ENCODE measurements around the gene SUPT4H1.

The SUPT4H1 gene

DNA sequence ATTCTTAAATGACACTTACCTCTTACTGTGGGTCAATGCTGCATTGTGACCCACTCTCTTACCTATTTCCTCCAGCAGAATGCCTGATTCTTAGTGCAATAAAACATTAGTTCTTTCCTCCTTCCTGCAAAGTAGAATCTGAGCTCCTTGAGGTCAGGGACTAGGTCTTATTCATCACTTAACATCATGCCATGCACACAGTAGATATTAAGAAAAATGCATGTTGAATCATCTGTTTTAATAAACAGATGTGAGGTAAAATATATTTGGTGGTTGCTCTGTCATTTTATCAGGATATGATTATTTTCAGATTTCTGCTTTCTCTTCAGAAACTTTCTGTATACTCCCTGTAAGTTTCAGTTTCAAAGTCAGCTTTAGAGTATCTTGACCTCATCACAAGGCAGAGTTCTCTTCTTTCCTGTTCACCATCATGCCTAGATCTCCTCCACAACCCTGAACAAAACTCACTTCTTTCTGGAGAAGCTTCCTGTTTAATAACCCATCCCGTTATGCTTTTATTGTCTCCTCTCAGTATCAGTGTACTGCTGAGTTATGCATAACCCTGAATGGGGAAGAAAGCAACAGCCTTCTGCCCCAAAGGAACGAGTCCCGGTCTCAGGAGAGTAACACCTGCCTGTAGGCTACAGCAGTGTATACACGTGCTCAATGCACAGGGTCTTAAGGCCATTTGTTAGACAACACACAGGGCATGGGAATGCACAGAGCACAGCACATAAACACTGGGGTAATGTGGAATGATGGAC, 30.3 kb upstream of the SUPT4H1 start:
- Histone ChIP-seq H3K9me3 (ENCODE audit: severe bottlenecking) (no peaks in the 10 kb centered on the region), H3K27me3 (ENCODE audit: insufficient read depth, poor library complexity, severe bottlenecking) (no peaks in the 10 kb centered on the region), H3K4me1 (ENCODE audit: insufficient read depth, poor library complexity, severe bottlenecking) (peaks cover 7% of the 10 kb centered on the region), H3K27ac (ENCODE audit: poor library complexity, severe bottlenecking) (no peak overlapping the region), H3K36me3 (ENCODE audit: low read depth) (no peaks in the 10 kb centered on the region), H3K4me3 (ENCODE audit: severe bottlenecking) (no peak overlapping the region)
- ATAC-seq (ENCODE audit: low read depth), result no peak
- TF ChIP-seq, protein P1, sequence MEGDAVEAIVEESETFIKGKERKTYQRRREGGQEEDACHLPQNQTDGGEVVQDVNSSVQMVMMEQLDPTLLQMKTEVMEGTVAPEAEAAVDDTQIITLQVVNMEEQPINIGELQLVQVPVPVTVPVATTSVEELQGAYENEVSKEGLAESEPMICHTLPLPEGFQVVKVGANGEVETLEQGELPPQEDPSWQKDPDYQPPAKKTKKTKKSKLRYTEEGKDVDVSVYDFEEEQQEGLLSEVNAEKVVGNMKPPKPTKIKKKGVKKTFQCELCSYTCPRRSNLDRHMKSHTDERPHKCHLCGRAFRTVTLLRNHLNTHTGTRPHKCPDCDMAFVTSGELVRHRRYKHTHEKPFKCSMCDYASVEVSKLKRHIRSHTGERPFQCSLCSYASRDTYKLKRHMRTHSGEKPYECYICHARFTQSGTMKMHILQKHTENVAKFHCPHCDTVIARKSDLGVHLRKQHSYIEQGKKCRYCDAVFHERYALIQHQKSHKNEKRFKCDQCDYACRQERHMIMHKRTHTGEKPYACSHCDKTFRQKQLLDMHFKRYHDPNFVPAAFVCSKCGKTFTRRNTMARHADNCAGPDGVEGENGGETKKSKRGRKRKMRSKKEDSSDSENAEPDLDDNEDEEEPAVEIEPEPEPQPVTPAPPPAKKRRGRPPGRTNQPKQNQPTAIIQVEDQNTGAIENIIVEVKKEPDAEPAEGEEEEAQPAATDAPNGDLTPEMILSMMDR (IDR thresholded peaks at IDR 0.05; ENCODE audit: poor library complexity, severe bottlenecking), result no peak
- no peak for DNase-seq (ENCODE audit: low spot score)

DNA sequence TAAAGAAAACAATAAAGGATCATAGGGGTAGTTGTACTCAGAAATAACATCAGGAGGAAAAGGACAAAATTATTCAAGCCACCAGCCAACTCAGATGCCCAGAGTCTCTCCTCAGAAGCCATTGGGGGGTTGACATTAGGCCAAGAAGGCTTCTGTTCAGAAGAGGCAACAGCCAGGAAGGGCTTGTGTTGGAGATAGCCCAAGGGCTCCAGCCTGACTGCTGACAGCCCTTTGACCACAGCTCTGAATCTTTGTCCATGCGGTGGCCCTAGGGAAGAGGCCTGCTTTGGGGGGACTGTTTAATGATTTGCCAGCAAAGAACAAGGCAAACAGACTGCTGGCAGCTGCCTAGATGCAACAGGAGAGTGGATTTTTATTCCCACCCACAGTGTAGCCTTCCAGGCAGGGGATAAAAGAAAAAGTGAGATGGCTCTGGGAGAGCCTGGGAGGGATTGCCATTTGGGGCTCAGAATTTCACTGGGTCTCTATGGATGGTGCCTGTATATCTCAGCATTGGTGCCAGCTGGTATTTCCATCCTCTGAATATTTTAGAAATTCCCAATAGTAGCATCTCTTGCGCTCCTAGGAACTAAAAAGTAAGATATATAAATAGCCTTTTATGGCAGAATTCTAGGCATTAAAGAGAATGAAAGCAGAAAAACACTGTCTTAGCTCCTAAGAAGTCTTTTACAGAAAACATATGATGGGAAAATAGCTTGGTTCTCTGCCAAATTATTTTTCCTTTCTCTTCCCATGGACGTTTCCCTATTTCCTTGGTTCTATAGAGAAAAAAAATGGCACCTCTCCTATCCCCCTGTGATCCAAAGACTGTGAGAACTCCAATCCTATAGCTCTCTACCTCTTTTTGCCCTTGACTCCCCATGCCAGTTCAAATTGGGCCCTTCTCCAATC, 29.4 kb upstream of the SUPT4H1 start:
- DNase-seq (ENCODE audit: low spot score), result no peak
- no peaks in the 10 kb centered on the region for H3K9me3 ChIP-seq (ENCODE audit: severe bottlenecking)
- TF ChIP-seq, protein P1 (IDR thresholded peaks at IDR 0.05; ENCODE audit: poor library complexity, severe bottlenecking), result no peak
- ATAC-seq (ENCODE audit: low read depth), result no peak
- H3K4me1 ChIP-seq (ENCODE audit: insufficient read depth, poor library complexity, severe bottlenecking), result peaks cover 7% of the 10 kb centered on the region
- no peaks in the 10 kb centered on the region for H3K27me3 ChIP-seq (ENCODE audit: insufficient read depth, poor library complexity, severe bottlenecking)
- H3K27ac ChIP-seq (ENCODE audit: poor library complexity, severe bottlenecking), result no peak overlapping the region
- no peak overlapping the region for H3K4me3 ChIP-seq (ENCODE audit: severe bottlenecking)
- H3K36me3 ChIP-seq (ENCODE audit: low read depth), result no peaks in the 10 kb centered on the region

DNA sequence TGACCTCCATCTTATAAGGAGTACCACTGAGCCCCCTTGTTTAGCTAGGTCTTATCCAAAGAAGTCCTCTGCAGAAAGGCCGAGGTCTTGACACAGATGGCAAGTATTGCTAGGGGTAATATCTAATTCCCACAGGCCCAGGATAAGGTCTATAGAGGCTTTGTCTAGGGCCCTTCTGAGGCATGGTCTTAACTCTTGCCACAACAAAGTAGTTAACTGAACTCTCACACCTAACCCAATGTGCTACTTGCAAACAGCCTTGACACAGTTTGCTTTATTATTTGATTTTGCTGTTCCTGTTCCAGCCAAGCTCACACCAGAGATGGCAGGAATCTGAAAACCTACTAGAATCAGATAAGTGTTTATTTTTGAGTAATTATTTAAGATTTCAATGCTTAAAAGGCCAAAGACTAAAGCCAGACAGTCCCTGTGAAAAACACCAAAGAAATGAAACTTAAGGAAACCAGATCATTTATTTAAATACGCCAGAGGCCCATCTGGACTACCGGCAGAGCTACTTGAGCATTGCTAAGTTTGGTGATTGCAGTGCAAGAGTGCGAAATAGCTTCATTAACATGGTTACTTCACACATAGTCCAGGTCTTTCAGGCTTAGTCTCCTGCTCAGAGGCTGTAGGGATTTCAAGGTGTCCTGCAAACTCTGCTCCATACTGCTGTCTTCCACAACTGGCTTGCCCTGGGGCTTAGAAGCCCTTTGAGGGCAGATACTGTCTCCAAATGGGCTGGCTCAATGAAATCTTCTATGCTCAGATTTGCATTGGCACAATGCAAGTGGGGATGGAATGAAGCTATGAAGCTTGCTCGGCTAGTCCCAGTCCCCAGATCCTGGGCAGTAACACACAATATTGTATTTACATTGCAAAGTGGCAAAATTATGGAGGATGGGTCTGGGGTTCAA, 28.5 kb upstream of the SUPT4H1 start:
- TF ChIP-seq, protein P1 (IDR thresholded peaks at IDR 0.05; ENCODE audit: poor library complexity, severe bottlenecking), result no peak
- no peak for ATAC-seq (ENCODE audit: low read depth)
- Histone ChIP-seq H3K9me3 (ENCODE audit: severe bottlenecking) (no peaks in the 10 kb centered on the region), H3K4me1 (ENCODE audit: insufficient read depth, poor library complexity, severe bottlenecking) (peaks cover 7% of the 10 kb centered on the region), H3K4me3 (ENCODE audit: severe bottlenecking) (no peak overlapping the region), H3K36me3 (ENCODE audit: low read depth) (no peaks in the 10 kb centered on the region), H3K27ac (ENCODE audit: poor library complexity, severe bottlenecking) (no peak overlapping the region), H3K27me3 (ENCODE audit: insufficient read depth, poor library complexity, severe bottlenecking) (no peaks in the 10 kb centered on the region)
- no peak for DNase-seq (ENCODE audit: low spot score)

DNA sequence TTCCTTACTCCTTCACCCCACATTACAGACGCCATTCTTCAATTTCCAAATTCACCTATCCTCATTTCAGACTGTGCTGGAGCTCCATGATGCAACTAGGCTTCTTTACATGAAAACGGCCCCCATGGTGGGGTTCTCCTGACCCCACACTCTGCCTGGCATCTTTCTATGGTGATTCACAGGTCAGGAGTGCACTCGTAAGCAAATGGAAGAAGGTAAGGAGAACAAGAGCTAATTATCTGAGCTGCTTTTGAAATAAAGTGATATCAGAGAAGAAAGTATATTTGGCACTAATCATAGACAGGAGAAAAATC, 27.5 kb upstream of the SUPT4H1 start:
- Histone ChIP-seq H3K4me3 (ENCODE audit: severe bottlenecking) (no peak overlapping the region), H3K36me3 (ENCODE audit: low read depth) (no peaks in the 10 kb centered on the region), H3K27me3 (ENCODE audit: insufficient read depth, poor library complexity, severe bottlenecking) (no peaks in the 10 kb centered on the region), H3K4me1 (ENCODE audit: insufficient read depth, poor library complexity, severe bottlenecking) (peaks cover 7% of the 10 kb centered on the region), H3K27ac (ENCODE audit: poor library complexity, severe bottlenecking) (no peak overlapping the region), H3K9me3 (ENCODE audit: severe bottlenecking) (no peaks in the 10 kb centered on the region)
- DNase-seq (ENCODE audit: low spot score) (no peak), ATAC-seq (ENCODE audit: low read depth) (no peak)
- TF ChIP-seq, protein P1 (IDR thresholded peaks at IDR 0.05; ENCODE audit: poor library complexity, severe bottlenecking), result no peak
